Panc1 (cell line): ENCODE results near the gene TSPAN14.

Source experiments
- POLR2AphosphoS5 ChIP-seq: IDR thresholded peaks from 2 replicates; pipeline ENCODE4 v1.6.1; 2012; ENCODE audit warnings: mild to moderate bottlenecking, low read depth, low read length, moderate library complexity
- SIN3A ChIP-seq: IDR thresholded peaks from 2 replicates; pipeline ENCODE4 v1.6.1; 2012; ENCODE audit warnings: low read depth, mild to moderate bottlenecking, low read length, moderate library complexity, borderline replicate concordance; ENCODE audit not compliant: insufficient read depth
- TCF7L2 ChIP-seq: IDR thresholded peaks from 2 replicates; pipeline ENCODE4 v1.6.1; 2011; ENCODE audit warnings: mild to moderate bottlenecking, low read depth, low read length, inconsistent platforms
- TF ChIP-seq, protein P1 (sequence below): fragments of 450-650 bp; IDR thresholded peaks from 2 replicates; pipeline ENCODE4 v1.5.1; 2017; ENCODE audit warnings: mild to moderate bottlenecking
- TF ChIP-seq, protein P2 (sequence below), 2 experiments: IDR thresholded peaks; 2 replicates each; pipeline ENCODE4 v1.6.1; 2011 to 2012; ENCODE audit warnings: low read depth in 2 of 2, control low read depth in 1 of 2, low read length in 1 of 2, mild to moderate bottlenecking in 1 of 2, moderate library complexity in 1 of 2; ENCODE audit not compliant: insufficient read depth in 1 of 2

DNA sequence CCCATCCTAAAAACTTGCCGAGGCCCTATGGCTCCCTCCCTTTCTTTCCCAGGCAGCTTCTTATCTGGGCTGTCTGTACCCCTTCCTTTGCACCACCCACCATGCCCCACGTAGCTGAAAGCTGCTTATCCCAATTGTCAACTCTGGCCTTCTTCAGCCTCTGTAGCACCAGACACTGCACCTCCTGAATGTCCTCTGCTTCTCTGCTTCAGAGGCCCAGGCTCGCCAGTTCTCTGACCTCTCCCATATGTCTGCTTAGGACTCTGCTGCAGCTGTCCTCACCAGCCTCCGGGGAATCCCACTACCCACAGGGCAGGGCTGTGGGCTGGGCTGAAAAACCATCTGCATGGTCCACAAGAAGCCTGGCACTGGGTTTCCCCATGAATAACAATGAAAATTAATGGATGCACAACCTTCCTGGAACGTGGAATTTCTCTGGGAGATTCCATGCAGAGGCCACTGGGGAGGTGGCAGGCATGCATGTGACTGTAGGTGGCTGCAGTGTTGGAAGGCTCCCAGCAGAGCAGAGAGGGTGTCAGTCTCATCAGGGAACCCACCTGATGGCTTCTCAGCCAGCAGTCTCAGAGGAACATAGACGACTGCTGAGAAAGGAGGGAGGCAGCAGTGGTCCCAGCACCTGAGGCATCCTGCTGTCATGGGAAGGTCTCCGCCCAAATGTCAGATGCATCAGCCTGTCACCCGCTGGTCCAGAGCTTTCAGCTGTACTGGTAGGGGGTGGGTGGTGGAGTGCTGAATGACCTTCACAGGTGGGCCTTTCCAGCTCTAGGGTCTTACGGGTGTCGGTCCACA, 66.8 kb downstream of the TSPAN14 start:
- TF ChIP-seq POLR2AphosphoS5 (no peak), TCF7L2 (no peak), SIN3A (no peak)
- TF ChIP-seq, protein P1, sequence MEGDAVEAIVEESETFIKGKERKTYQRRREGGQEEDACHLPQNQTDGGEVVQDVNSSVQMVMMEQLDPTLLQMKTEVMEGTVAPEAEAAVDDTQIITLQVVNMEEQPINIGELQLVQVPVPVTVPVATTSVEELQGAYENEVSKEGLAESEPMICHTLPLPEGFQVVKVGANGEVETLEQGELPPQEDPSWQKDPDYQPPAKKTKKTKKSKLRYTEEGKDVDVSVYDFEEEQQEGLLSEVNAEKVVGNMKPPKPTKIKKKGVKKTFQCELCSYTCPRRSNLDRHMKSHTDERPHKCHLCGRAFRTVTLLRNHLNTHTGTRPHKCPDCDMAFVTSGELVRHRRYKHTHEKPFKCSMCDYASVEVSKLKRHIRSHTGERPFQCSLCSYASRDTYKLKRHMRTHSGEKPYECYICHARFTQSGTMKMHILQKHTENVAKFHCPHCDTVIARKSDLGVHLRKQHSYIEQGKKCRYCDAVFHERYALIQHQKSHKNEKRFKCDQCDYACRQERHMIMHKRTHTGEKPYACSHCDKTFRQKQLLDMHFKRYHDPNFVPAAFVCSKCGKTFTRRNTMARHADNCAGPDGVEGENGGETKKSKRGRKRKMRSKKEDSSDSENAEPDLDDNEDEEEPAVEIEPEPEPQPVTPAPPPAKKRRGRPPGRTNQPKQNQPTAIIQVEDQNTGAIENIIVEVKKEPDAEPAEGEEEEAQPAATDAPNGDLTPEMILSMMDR = no peak
- TF ChIP-seq, protein P2, sequence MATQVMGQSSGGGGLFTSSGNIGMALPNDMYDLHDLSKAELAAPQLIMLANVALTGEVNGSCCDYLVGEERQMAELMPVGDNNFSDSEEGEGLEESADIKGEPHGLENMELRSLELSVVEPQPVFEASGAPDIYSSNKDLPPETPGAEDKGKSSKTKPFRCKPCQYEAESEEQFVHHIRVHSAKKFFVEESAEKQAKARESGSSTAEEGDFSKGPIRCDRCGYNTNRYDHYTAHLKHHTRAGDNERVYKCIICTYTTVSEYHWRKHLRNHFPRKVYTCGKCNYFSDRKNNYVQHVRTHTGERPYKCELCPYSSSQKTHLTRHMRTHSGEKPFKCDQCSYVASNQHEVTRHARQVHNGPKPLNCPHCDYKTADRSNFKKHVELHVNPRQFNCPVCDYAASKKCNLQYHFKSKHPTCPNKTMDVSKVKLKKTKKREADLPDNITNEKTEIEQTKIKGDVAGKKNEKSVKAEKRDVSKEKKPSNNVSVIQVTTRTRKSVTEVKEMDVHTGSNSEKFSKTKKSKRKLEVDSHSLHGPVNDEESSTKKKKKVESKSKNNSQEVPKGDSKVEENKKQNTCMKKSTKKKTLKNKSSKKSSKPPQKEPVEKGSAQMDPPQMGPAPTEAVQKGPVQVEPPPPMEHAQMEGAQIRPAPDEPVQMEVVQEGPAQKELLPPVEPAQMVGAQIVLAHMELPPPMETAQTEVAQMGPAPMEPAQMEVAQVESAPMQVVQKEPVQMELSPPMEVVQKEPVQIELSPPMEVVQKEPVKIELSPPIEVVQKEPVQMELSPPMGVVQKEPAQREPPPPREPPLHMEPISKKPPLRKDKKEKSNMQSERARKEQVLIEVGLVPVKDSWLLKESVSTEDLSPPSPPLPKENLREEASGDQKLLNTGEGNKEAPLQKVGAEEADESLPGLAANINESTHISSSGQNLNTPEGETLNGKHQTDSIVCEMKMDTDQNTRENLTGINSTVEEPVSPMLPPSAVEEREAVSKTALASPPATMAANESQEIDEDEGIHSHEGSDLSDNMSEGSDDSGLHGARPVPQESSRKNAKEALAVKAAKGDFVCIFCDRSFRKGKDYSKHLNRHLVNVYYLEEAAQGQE (IDR thresholded peaks at IDR 0.05; ENCODE audit: insufficient read depth in 1 of 2, low read depth in 2 of 2, low read length in 1 of 2) = no peak
